ENCODE data around the gene ERF. TPM values are rescaled to one million over a fixed set of nuclear protein-coding genes. Genes with fewer than 3 reads are reported as not detected.
A peak's percentile ranks its signal among the peaks of the same experiment; 100 is the strongest.

The ERF gene
- total RNA-seq, 2 donors from 2014 or later = 33.9 to 121 TPM

- Histone ChIP-seq H3K36me3 (no peaks in the 10 kb centered on the region), H3K27ac (peak overlapping the region; percentile 98), H3K4me1 (replicated peaks) (peaks cover 14% of the 10 kb centered on the region), H3K27me3 (replicated peaks; ENCODE audit: insufficient read depth) (no peaks in the 10 kb centered on the region), H3K4me3 (no peak overlapping the region), H3K9me3 (no peaks in the 10 kb centered on the region)
- intact Hi-C loops (cut with DNase I) = no loop called here
- 46% methylated on average over 14 of the region's 15 CpGs for WGBS
- TF ChIP-seq POLR2AphosphoS5 (IDR thresholded peaks at IDR 0.05) = no peak
- no peak for TF ChIP-seq POLR2A (IDR thresholded peaks at IDR 0.05)
- TF ChIP-seq, protein P1, sequence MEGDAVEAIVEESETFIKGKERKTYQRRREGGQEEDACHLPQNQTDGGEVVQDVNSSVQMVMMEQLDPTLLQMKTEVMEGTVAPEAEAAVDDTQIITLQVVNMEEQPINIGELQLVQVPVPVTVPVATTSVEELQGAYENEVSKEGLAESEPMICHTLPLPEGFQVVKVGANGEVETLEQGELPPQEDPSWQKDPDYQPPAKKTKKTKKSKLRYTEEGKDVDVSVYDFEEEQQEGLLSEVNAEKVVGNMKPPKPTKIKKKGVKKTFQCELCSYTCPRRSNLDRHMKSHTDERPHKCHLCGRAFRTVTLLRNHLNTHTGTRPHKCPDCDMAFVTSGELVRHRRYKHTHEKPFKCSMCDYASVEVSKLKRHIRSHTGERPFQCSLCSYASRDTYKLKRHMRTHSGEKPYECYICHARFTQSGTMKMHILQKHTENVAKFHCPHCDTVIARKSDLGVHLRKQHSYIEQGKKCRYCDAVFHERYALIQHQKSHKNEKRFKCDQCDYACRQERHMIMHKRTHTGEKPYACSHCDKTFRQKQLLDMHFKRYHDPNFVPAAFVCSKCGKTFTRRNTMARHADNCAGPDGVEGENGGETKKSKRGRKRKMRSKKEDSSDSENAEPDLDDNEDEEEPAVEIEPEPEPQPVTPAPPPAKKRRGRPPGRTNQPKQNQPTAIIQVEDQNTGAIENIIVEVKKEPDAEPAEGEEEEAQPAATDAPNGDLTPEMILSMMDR (IDR thresholded peaks at IDR 0.05) = no peak
- no peak for DNase-seq (ENCODE audit: low spot score)
Observed at GRCh38 chr19:42250183-42250665, 4.7 kb downstream of the ERF start.

GRCh38 chr19:42249769-42250168, 5.2 kb downstream of the ERF start:
- H3K27me3 ChIP-seq (replicated peaks; ENCODE audit: insufficient read depth) = no peaks in the 10 kb centered on the region
- 74% methylated on average over 6 of the region's 6 CpGs for WGBS
- peak overlapping the region in 1 of 2 donors; percentile 98 for H3K27ac ChIP-seq
- DNase-seq (ENCODE audit: low spot score) = no peak
- H3K4me3 ChIP-seq = no peak overlapping the region
- TF ChIP-seq, protein P1 (IDR thresholded peaks at IDR 0.05) = no peak
- TF ChIP-seq POLR2AphosphoS5 (IDR thresholded peaks at IDR 0.05) = no peak
- TF ChIP-seq POLR2A (IDR thresholded peaks at IDR 0.05) = no peak
- H3K4me1 ChIP-seq (replicated peaks) = peaks cover 14% of the 10 kb centered on the region
- intact Hi-C loops (cut with DNase I) = no loop called here
- no peaks in the 10 kb centered on the region for H3K36me3 ChIP-seq
- H3K9me3 ChIP-seq = no peaks in the 10 kb centered on the region

DNA sequence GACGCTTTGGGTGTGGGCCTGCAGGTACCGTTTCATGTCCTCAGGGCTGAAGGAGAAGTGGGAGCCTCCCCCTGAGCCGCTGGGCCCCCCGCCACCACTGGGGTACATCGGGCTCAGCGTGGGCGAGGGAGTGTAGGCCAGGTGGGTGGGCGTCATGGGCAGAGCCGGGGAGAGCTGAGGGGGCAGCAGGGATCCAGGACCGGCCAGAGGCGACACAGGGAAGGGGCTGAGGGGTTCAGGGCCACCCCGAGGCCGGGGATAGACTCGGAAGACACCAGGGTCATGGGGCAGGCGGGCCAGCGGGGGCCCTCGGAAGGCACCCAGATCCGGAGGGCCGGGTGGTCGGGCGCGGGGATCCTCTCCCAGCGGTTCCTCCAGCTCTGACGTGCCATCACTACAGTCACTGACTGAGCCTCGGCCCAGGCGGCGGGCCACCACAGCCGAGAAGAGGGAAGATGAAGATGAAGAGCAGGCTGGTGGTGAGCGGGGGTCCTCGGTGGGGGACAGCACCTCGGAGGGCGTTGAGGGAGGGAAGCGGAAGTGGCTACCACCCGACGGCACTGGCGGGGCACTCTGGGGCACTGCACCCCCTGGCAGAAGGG, 5.7 kb downstream of the ERF start:
- Histone ChIP-seq H3K27me3 (replicated peaks; ENCODE audit: insufficient read depth) (no peaks in the 10 kb centered on the region), H3K27ac (no peak overlapping the region), H3K36me3 (no peaks in the 10 kb centered on the region), H3K4me1 (replicated peaks) (peaks cover 14% of the 10 kb centered on the region), H3K4me3 (no peak overlapping the region), H3K9me3 (no peaks in the 10 kb centered on the region)
- WGBS = 84% methylated on average over 36 of the region's 36 CpGs
- DNase-seq (ENCODE audit: low spot score) = no peak
- no peak for TF ChIP-seq POLR2A (IDR thresholded peaks at IDR 0.05)
- TF ChIP-seq POLR2AphosphoS5 (IDR thresholded peaks at IDR 0.05) = no peak
- TF ChIP-seq, protein P1 (IDR thresholded peaks at IDR 0.05) = no peak
- intact Hi-C loops (cut with DNase I) = no loop called here

DNA sequence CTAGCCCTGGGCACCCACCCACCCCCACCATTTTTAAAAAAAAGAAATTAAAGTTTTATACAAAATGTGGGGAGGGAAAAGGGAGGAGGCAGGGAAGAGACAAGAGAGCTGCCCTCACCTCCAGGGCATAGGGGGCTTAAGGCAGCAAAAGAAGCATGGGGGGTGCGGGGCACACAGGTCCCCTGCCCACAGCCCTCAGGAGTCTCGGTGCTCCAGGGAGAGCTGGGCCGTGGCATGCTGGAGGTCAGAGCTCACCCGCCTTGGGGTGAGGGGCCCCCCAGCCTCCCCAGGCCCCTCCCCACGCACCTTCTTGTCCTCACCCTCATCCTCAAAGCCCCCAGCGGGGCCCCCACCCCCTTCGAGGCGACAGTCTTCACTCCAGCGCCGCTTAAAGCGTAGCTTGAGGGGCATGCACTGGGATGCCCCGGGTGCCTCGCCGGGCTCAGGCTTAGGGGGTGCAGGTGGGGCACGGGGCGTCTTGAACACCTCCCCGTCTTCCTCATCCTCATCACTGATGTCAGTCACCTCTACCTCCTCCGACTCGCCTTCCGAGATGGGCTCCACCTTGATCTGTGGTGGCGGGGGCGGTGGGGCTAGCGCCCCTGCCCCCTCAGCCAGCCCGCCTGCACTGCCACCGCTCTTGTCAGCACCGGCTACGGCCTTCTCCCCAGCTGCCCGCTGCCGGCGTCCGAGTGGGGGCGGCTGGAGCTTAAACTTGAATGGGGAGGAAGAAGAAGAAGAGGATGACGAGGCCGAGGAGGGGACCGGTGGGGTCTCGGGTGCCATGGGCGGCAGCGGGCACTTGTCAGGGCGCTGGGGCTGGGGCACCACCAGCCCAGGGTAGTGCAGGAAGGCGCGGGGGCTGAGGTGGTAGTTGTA, 6.4 kb downstream of the ERF start:
- intact Hi-C loops (cut with DNase I) = no loop called here
- H3K27ac ChIP-seq = no peak overlapping the region

More for the DNA sequence above, 6.4 kb downstream of the ERF start:
- no peaks in the 10 kb centered on the region for H3K9me3 ChIP-seq
- TF ChIP-seq, protein P1 (IDR thresholded peaks at IDR 0.05) = no peak
- TF ChIP-seq POLR2A (IDR thresholded peaks at IDR 0.05) (no peak), POLR2AphosphoS5 (IDR thresholded peaks at IDR 0.05) (no peak)
- no peak for DNase-seq (ENCODE audit: low spot score)
- 88% methylated on average over 41 of the region's 41 CpGs for WGBS
- H3K4me3 ChIP-seq = no peak overlapping the region
- H3K4me1 ChIP-seq (replicated peaks) = peaks cover 20% of the 10 kb centered on the region
- H3K36me3 ChIP-seq = no peaks in the 10 kb centered on the region
- H3K27me3 ChIP-seq (replicated peaks; ENCODE audit: insufficient read depth) = no peaks in the 10 kb centered on the region
